ENCODE results near the gene LMAN2L. TPM values are rescaled to one million over a fixed set of nuclear protein-coding genes. Genes with fewer than 3 reads are reported as not detected.

LMAN2L gene
- total RNA-seq, 1 donor = 12.2 TPM

DNA sequence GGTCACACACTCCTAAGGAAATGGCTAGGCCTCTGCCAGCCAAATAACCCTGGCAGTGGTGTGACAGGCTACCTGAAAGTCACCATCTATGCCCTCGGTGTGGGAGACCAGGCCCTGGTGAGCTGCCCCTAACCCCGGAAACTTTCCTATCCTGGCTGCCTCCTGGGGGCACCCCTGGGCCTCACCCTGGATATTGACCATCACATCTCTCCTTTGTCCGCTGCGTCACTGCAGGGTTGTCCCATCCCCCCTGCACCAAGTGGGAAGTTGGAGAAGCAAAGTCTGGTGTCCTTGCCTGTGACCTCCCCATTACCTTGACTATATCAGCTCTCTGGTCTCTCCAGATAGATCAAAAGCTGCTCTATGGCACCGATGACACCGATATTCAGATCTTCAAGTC lies 78.5 kb downstream of the LMAN2L start:
- H3K4me3 ChIP-seq (ENCODE audit: low read depth, low read length) = no peak overlapping the region
- TF ChIP-seq, protein P1, sequence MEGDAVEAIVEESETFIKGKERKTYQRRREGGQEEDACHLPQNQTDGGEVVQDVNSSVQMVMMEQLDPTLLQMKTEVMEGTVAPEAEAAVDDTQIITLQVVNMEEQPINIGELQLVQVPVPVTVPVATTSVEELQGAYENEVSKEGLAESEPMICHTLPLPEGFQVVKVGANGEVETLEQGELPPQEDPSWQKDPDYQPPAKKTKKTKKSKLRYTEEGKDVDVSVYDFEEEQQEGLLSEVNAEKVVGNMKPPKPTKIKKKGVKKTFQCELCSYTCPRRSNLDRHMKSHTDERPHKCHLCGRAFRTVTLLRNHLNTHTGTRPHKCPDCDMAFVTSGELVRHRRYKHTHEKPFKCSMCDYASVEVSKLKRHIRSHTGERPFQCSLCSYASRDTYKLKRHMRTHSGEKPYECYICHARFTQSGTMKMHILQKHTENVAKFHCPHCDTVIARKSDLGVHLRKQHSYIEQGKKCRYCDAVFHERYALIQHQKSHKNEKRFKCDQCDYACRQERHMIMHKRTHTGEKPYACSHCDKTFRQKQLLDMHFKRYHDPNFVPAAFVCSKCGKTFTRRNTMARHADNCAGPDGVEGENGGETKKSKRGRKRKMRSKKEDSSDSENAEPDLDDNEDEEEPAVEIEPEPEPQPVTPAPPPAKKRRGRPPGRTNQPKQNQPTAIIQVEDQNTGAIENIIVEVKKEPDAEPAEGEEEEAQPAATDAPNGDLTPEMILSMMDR (IDR thresholded peaks at IDR 0.05; ENCODE audit: insufficient read depth, low read length) = no peak
- no peak for DNase-seq (ENCODE audit: low read depth)

DNA sequence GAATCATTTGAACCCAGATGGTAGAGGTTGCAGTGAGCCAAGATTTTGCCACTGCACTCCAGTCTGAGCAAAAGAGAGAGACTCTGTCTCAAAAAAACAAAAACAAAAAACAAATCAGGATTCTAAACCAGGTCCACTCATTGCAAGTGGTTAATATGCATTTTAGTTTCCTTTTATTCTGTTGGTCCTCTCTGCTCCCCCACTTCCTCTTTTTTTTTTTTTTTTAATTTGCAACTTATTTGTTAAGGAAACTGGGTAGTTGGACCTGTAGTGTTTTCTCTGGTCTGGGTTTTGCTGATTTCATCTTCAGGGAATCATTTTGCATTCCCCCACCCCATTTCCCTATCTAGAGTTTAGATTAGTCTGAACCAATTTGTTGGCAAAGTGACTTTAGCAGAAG lies 83.3 kb downstream of the LMAN2L start:
- no peak for DNase-seq (ENCODE audit: low read depth)
- TF ChIP-seq, protein P1 (IDR thresholded peaks at IDR 0.05; ENCODE audit: insufficient read depth, low read length) = no peak
- H3K4me3 ChIP-seq (ENCODE audit: low read depth, low read length) = no peak overlapping the region

Other genes with a start within 250 kb of the LMAN2L start
- not detected in 2 replicates for gene NEURL3, start 234.7 kb downstream of the LMAN2L start, total RNA-seq (ENCODE audit: low replicate concordance)
- gene ARID5A, start 203.3 kb downstream of the LMAN2L start, total RNA-seq (ENCODE audit: low replicate concordance) = 7.8 and 8.3 TPM in 2 replicates
- 39.7 and 45.6 TPM in 2 replicates for gene KANSL3, start 101.8 kb downstream of the LMAN2L start, total RNA-seq (ENCODE audit: low replicate concordance)
- 0.18 and 0.98 TPM in 2 replicates for gene FER1L5, start 97.3 kb downstream of the LMAN2L start, total RNA-seq (ENCODE audit: low replicate concordance)
- 2.4 and 3.8 TPM in 2 replicates for gene CNNM4, start 20.8 kb upstream of the LMAN2L start, total RNA-seq (ENCODE audit: low replicate concordance)
- 2.2 and 6.9 TPM in 2 replicates for gene CNNM3, start 76.2 kb upstream of the LMAN2L start, total RNA-seq (ENCODE audit: low replicate concordance)
- 2.3 and 6.0 TPM in 2 replicates for gene ANKRD23, start 104.0 kb upstream of the LMAN2L start, total RNA-seq (ENCODE audit: low replicate concordance)
- gene ANKRD39, start 118.0 kb upstream of the LMAN2L start, total RNA-seq (ENCODE audit: low replicate concordance) = 4.0 and 6.1 TPM in 2 replicates
- gene SEMA4C, start 130.0 kb upstream of the LMAN2L start, total RNA-seq (ENCODE audit: low replicate concordance) = 15.4 and 20.4 TPM in 2 replicates
- not detected in 2 replicates for gene FAM178B, start 246.5 kb upstream of the LMAN2L start, total RNA-seq (ENCODE audit: low replicate concordance)